Epithelial cell of proximal tubule (primary cell): ENCODE results near the gene GPATCH2L. TPM values are rescaled to one million over a fixed set of nuclear protein-coding genes. Genes with fewer than 3 reads are reported as not detected.

Experiments used
- DNase-seq: peaks from one replicate; pipeline ENCODE4 v3.0.0-alpha.2; 2011; ENCODE audit warnings: low read depth
- H3K4me3 ChIP-seq: 2 replicates; pipeline ENCODE4 v1.5.1; 2011; ENCODE audit warnings: low read depth, mild to moderate bottlenecking, low read length
- CTCF ChIP-seq: conservative IDR thresholded peaks from 2 replicates; pipeline ENCODE4 v1.5.1; 2012; ENCODE audit warnings: low read depth, mild to moderate bottlenecking, low read length
- total RNA-seq: library from RNA; depleted of rRNA; stranded (reverse); fragments of >200 nt; gene quantifications from 2 replicates; pipeline ENCODE4 v1.2.3, GENCODE V29; 2015

The GPATCH2L gene
- total RNA-seq, 1 donor from 2014 or later = 44.2 TPM

- no peak for DNase-seq
- no peak for TF ChIP-seq CTCF
- H3K4me3 ChIP-seq = peak overlapping the region; percentile 99
Measured at GRCh38 chr14:76152333-76152681, 585 bp downstream of the GPATCH2L start.

GRCh38 chr14:76153919-76154318 is 2.2 kb downstream of the GPATCH2L start:
- TF ChIP-seq CTCF = no peak
- no peak for DNase-seq
- H3K4me3 ChIP-seq = no peak overlapping the region

GRCh38 chr14:76154539-76155126 is 2.9 kb downstream of the GPATCH2L start:
- DNase-seq = no peak
- H3K4me3 ChIP-seq = no peak overlapping the region
- no peak for TF ChIP-seq CTCF

- no peak overlapping the region for H3K4me3 ChIP-seq
- no peak for DNase-seq
- TF ChIP-seq CTCF = no peak
Measured at GRCh38 chr14:76163668-76164363, 12.1 kb downstream of the GPATCH2L start.

- no peak for TF ChIP-seq CTCF
- no peak overlapping the region for H3K4me3 ChIP-seq
- DNase-seq = peak; percentile 78
Measured at GRCh38 chr14:76168531-76168930, 16.8 kb downstream of the GPATCH2L start.

- DNase-seq = no peak
- no peak for TF ChIP-seq CTCF
Measured at GRCh38 chr14:76169776-76170175, 18.1 kb downstream of the GPATCH2L start.

GRCh38 chr14:76174982-76175381 is 23.3 kb downstream of the GPATCH2L start:
- H3K4me3 ChIP-seq = no peak overlapping the region
- DNase-seq = no peak
- no peak for TF ChIP-seq CTCF

More at GRCh38 chr14:76169776-76170175, 18.1 kb downstream of the GPATCH2L start:
- no peak overlapping the region for H3K4me3 ChIP-seq
